SU-DHL-6 (cell line): ENCODE data around the gene PASK.

Source experiments
- H2AFZ ChIP-seq: fragments of 200-600 bp; sonication (generic); 2 replicates; pipeline ENCODE4 v1.6.1; 2014; ENCODE audit warnings: low read depth, mild to moderate bottlenecking, moderate library complexity, mixed read lengths, antibody characterized with exemption, low read length; ENCODE audit not compliant: severe bottlenecking
- H3F3A ChIP-seq: fragments of 200-600 bp; shearing (Covaris generic); 2 replicates; pipeline ENCODE4 v1.6.0; 2016; ENCODE audit warnings: antibody characterized with exemption, mild to moderate bottlenecking; ENCODE audit not compliant: insufficient read depth
- H3K27ac ChIP-seq: fragments of 200-600 bp; sonication (generic); 2 replicates; pipeline ENCODE4 v1.5.1; 2016; ENCODE audit warnings: low read depth, mild to moderate bottlenecking, low read length, moderate library complexity, mixed read lengths
- H3K27me3 ChIP-seq: fragments of 200-600 bp; sonication (generic), shearing (Covaris generic); 2 replicates; pipeline ENCODE4 v1.6.0; 2014; ENCODE audit warnings: mild to moderate bottlenecking, low read length
- H3K36me3 ChIP-seq: fragments of 200-600 bp; sonication (generic); 2 replicates; pipeline ENCODE4 v1.6.1; 2014; ENCODE audit warnings: mild to moderate bottlenecking, low read length, mixed read lengths
- H3K4me2 ChIP-seq: fragments of 300-600, 200-600 bp; shearing (Covaris generic), sonication (generic); 2 replicates; pipeline ENCODE4 v1.6.0; 2014; ENCODE audit warnings: low read length, low read depth, mild to moderate bottlenecking; ENCODE audit not compliant: poor library complexity, severe bottlenecking
- H3K4me3 ChIP-seq: fragments of 200-600 bp; sonication (generic); 2 replicates; pipeline ENCODE4 v1.5.1; 2014; ENCODE audit warnings: antibody characterized with exemption, low read length, mild to moderate bottlenecking, mixed read lengths; ENCODE audit not compliant: insufficient read depth, poor library complexity, severe bottlenecking
- H3K79me2 ChIP-seq: fragments of 200-600 bp; sonication (generic); 2 replicates; pipeline ENCODE4 v1.6.1; 2014; ENCODE audit warnings: mild to moderate bottlenecking, low read length, moderate library complexity; ENCODE audit not compliant: insufficient read depth
- H3K9ac ChIP-seq: fragments of 200-600 bp; sonication (generic); 2 replicates; pipeline ENCODE4 v1.7.0; 2014; ENCODE audit warnings: mild to moderate bottlenecking, low read length
- H3K9me2 ChIP-seq: fragments of 200-600 bp; sonication (generic); replicated peaks from 2 replicates; pipeline ENCODE4 v1.6.1; 2014; ENCODE audit warnings: low read length; ENCODE audit not compliant: insufficient read depth
- H3K9me3 ChIP-seq: fragments of 200-600 bp; sonication (generic); 2 replicates; pipeline ENCODE4 v1.6.1; 2014; ENCODE audit warnings: low read length, mixed read lengths; ENCODE audit not compliant: insufficient read depth
- H4K20me1 ChIP-seq: fragments of 200-600 bp; sonication (generic); 2 replicates; pipeline ENCODE4 v1.6.1; 2014; ENCODE audit warnings: low read depth, mild to moderate bottlenecking, antibody characterized with exemption, low read length, moderate library complexity, mixed read lengths
- CTCF ChIP-seq: fragments of 200-600 bp; sonication (generic); IDR thresholded peaks from one replicate; pipeline ENCODE4 v1.5.1; 2017; ENCODE audit warnings: antibody characterized with exemption, mild to moderate bottlenecking, low read length, moderate library complexity; ENCODE audit not compliant: insufficient read depth, poor library complexity, severe bottlenecking
- EZH2phosphoT487 ChIP-seq: fragments of 200-600 bp; sonication (generic), shearing (Covaris generic); conservative IDR thresholded peaks from 2 replicates; pipeline ENCODE4 v1.6.1; 2018; ENCODE audit warnings: mild to moderate bottlenecking, antibody characterized with exemption, low read length, moderate library complexity, mixed read lengths

The PASK gene

GRCh38 chr2:241136661-241137260, 12.5 kb downstream of the PASK start:
- Histone ChIP-seq H3F3A (no peaks in the 10 kb centered on the region), H3K79me2 (no peaks in the 10 kb centered on the region), H2AFZ (no peak overlapping the region), H3K36me3 (no peaks in the 10 kb centered on the region), H3K9me2 (no peaks in the 10 kb centered on the region), H3K27me3 (no peaks in the 10 kb centered on the region), H3K9ac (no peak overlapping the region), H4K20me1 (no peaks in the 10 kb centered on the region), H3K4me3 (no peak overlapping the region), H3K27ac (no peak overlapping the region), H3K4me2 (no peak overlapping the region), H3K9me3 (no peaks in the 10 kb centered on the region)
- TF ChIP-seq EZH2phosphoT487 = no peak
- TF ChIP-seq CTCF = no peak

DNA sequence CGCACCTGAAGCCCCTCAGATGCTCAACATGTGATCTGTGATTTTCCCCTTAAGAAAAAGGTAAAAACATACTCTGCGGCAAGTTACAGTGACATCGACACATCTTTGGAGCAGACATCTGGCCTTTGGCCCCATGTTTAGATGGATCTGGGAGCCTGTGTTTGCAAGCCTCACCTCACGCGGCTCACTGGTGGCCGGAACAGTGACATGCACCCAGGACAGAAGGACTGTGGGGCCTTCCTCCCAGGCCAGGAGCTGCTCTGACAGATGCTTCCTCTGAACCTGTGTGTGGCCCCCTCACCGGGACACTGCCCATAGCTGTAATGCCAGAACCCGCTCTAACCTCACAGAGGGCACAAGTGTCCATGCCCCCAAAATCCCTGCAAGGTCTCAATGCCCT, 13.1 kb downstream of the PASK start:
- H2AFZ ChIP-seq = no peak overlapping the region
- no peaks in the 10 kb centered on the region for H3K9me2 ChIP-seq
- no peak overlapping the region for H3K27ac ChIP-seq
- no peaks in the 10 kb centered on the region for H3K9me3 ChIP-seq
- TF ChIP-seq EZH2phosphoT487 (no peak), CTCF (no peak)
- no peaks in the 10 kb centered on the region for H3K36me3 ChIP-seq
- no peaks in the 10 kb centered on the region for H3K27me3 ChIP-seq
- no peak overlapping the region for H3K9ac ChIP-seq
- H3K4me3 ChIP-seq = no peak overlapping the region
- no peaks in the 10 kb centered on the region for H3F3A ChIP-seq
- H4K20me1 ChIP-seq = no peaks in the 10 kb centered on the region
- no peak overlapping the region for H3K4me2 ChIP-seq
- H3K79me2 ChIP-seq = no peaks in the 10 kb centered on the region

GRCh38 chr2:241135737-241136136, 13.5 kb downstream of the PASK start:
- no peak overlapping the region for H3K4me3 ChIP-seq
- no peaks in the 10 kb centered on the region for H3F3A ChIP-seq
- TF ChIP-seq EZH2phosphoT487 (no peak), CTCF (no peak)
- no peaks in the 10 kb centered on the region for H3K9me2 ChIP-seq
- no peaks in the 10 kb centered on the region for H4K20me1 ChIP-seq
- no peaks in the 10 kb centered on the region for H3K9me3 ChIP-seq
- H2AFZ ChIP-seq = no peak overlapping the region
- no peak overlapping the region for H3K27ac ChIP-seq
- no peak overlapping the region for H3K4me2 ChIP-seq
- no peaks in the 10 kb centered on the region for H3K27me3 ChIP-seq
- H3K79me2 ChIP-seq = no peaks in the 10 kb centered on the region
- H3K36me3 ChIP-seq = no peaks in the 10 kb centered on the region
- no peak overlapping the region for H3K9ac ChIP-seq
